Naive thymus-derived CD8-positive, alpha-beta T cell (primary cell): ENCODE results near the gene TMEM131. TPM values are rescaled to one million over a fixed set of nuclear protein-coding genes. Genes with fewer than 3 reads are reported as not detected.

ENCODE experiments used
- ATAC-seq, 2 donors: fragments of 150-1000 bp; cut with Tn5 transposase in 1 of 2; sonication (Bioruptor Pico), chemical (Tn5 transposase) in 1 of 2; 1 replicate in 1 of 2; 2 replicates in 1 of 2; pipeline ENCODE4 v1.10.0; 2021; ENCODE audit warnings: mild to moderate bottlenecking in 2 of 2, moderate library complexity in 2 of 2
- POLR2A ChIA-PET: fragments of 350-600 bp; sonication (Branson Sonifier 250); formaldehyde crosslinking; loops from one replicate; lab custom pipeline; 2021; ENCODE audit warnings: antibody characterized with exemption; lab: Charles Lee
- DNase-seq, 10 donors: peaks; one replicate each; pipeline versions ENCODE4 v3.0.0 to v3.0.0-alpha.2; 2020 to 2022
- H3K27ac Mint-ChIP-seq, 10 donors: one replicate each; pipeline ENCODE4 v1.8.0; 2020 to 2022; ENCODE audit warnings: mild to moderate bottlenecking in 10 of 10, mixed read lengths in 10 of 10, moderate library complexity in 4 of 10, inconsistent platforms in 1 of 10
- H3K27me3 Mint-ChIP-seq, 5 donors: one replicate each; pipeline ENCODE4 v1.8.0; 2021 to 2022; ENCODE audit warnings: mixed read lengths in 5 of 5
- H3K36me3 Mint-ChIP-seq, 3 donors: one replicate each; pipeline ENCODE4 v1.8.0; 2020 to 2022; ENCODE audit warnings: mixed read lengths in 3 of 3, mild to moderate bottlenecking in 2 of 3, inconsistent platforms in 1 of 3
- H3K4me1 Mint-ChIP-seq, 4 donors: one replicate each; pipeline ENCODE4 v1.8.0; 2021 to 2022; ENCODE audit warnings: mixed read lengths in 4 of 4
- H3K4me3 Mint-ChIP-seq, 10 donors: one replicate each; pipeline ENCODE4 v1.8.0; 2020 to 2022; ENCODE audit warnings: mild to moderate bottlenecking in 10 of 10, mixed read lengths in 10 of 10, moderate library complexity in 6 of 10, inconsistent platforms in 1 of 10
- H3K9me3 Mint-ChIP-seq, 9 donors: one replicate each; pipeline ENCODE4 v1.8.0; 2020 to 2022; ENCODE audit warnings: mixed read lengths in 9 of 9, mild to moderate bottlenecking in 3 of 9, inconsistent platforms in 1 of 9, moderate library complexity in 1 of 9
- polyA plus RNA-seq, 3 donors: library from polyadenylated mRNA; unstranded; fragments of 300-500 nt; fragmentation: Illumina TruSeq; gene quantifications; one replicate each; pipeline ENCODE4 v1.2.3, GENCODE V29; 2021
- total RNA-seq, 8 experiments: library from RNA in 2 of 8; stranded (reverse) in 2 of 8; gene quantifications; one replicate each; pipeline ENCODE4 v1.2.3 and lab custom pipeline; 2021 to 2026

TMEM131 gene
- total and polyA plus RNA-seq, 5 experiments from 2014 or later: 11.4 to 61.4 (median 18.1) TPM

GRCh38 chr2:97733341-97734035 is 262.3 kb downstream of the TMEM131 start:
- DNase-seq: no peak
- Mint-ChIP-seq H3K27ac (peak overlapping the region in 6 of 10 donors; percentile 13 to 62 (median 30)), H3K4me3 (no peak overlapping the region), H3K27me3 (no peaks in the 10 kb centered on the region), H3K4me1 (peaks cover 18 to 56% (median 39%) of the 10 kb centered on the region in 4 donors), H3K9me3 (peaks cover 0 to 2% (median 0%) of the 10 kb centered on the region in 9 donors), H3K36me3 (peaks cover 4 to 87% (median 26%) of the 10 kb centered on the region in 3 donors)
- POLR2A ChIA-PET: interaction anchor here (0.6 to 1.1 kb wide), 3 partner anchors 11 to 19 kb away, joined by 3 to 5 read pairs (median 4); partner anchors contain the start of gene ZAP70
- ATAC-seq: no peak

- peak overlapping the region in 7 of 10 donors; percentile 32 to 95 (median 81) for H3K27ac Mint-ChIP-seq
- POLR2A ChIA-PET: interaction anchor here (0.6 to 7.2 kb wide), 3 partner anchors 12 to 15 kb away, joined by 3 to 40 read pairs (median 4); no protein-coding TSS in a partner anchor
- peaks cover 0 to 2% (median 0%) of the 10 kb centered on the region in 9 donors for H3K9me3 Mint-ChIP-seq
- H3K36me3 Mint-ChIP-seq: peaks cover 4 to 88% (median 28%) of the 10 kb centered on the region in 3 donors
- no peaks in the 10 kb centered on the region for H3K27me3 Mint-ChIP-seq
- ATAC-seq (no peak), DNase-seq (no peak)
- no peak overlapping the region for H3K4me3 Mint-ChIP-seq
- peaks cover 19 to 59% (median 42%) of the 10 kb centered on the region in 4 donors for H3K4me1 Mint-ChIP-seq
Observed at GRCh38 chr2:97732436-97733340, 263.1 kb downstream of the TMEM131 start.

GRCh38 chr2:97731274-97732020 is 264.3 kb downstream of the TMEM131 start:
- no peak for DNase-seq
- peaks cover 26 to 68% (median 49%) of the 10 kb centered on the region in 4 donors for H3K4me1 Mint-ChIP-seq
- H3K4me3 Mint-ChIP-seq: peak overlapping the region in 5 of 10 donors; percentile 14 to 47 (median 36)
- H3K36me3 Mint-ChIP-seq: peaks cover 12 to 88% (median 31%) of the 10 kb centered on the region in 3 donors
- no peaks in the 10 kb centered on the region for H3K27me3 Mint-ChIP-seq
- peaks cover 0 to 2% (median 0%) of the 10 kb centered on the region in 9 donors for H3K9me3 Mint-ChIP-seq
- POLR2A ChIA-PET: interaction anchor here (1.5 to 7.2 kb wide), 3 partner anchors 9 to 14 kb away, joined by 5 to 40 read pairs (median 6); no protein-coding TSS in a partner anchor
- no peak for ATAC-seq
- H3K27ac Mint-ChIP-seq: peak overlapping the region; percentile 65 to 95 (median 86)

GRCh38 chr2:97730245-97730644 is 265.5 kb downstream of the TMEM131 start:
- peaks cover 0 to 2% (median 0%) of the 10 kb centered on the region in 9 donors for H3K9me3 Mint-ChIP-seq
- no peak for ATAC-seq
- POLR2A ChIA-PET: interaction anchor here (0.5 to 9.5 kb wide), 5 partner anchors 12 to 66 kb away, joined by 3 to 49 read pairs (median 6); partner anchors contain the start of gene ZAP70
- DNase-seq: no peak
- peak overlapping the region in 1 of 10 donors; percentile 2 for H3K4me3 Mint-ChIP-seq
- H3K27ac Mint-ChIP-seq: peak overlapping the region; percentile 34 to 93 (median 73)
- no peaks in the 10 kb centered on the region for H3K27me3 Mint-ChIP-seq
- peaks cover 12 to 92% (median 43%) of the 10 kb centered on the region in 3 donors for H3K36me3 Mint-ChIP-seq
- H3K4me1 Mint-ChIP-seq: peaks cover 28 to 76% (median 59%) of the 10 kb centered on the region in 4 donors

GRCh38 chr2:97728091-97728731 is 267.5 kb downstream of the TMEM131 start:
- Mint-ChIP-seq H3K9me3 (peaks cover 0 to 2% (median 0%) of the 10 kb centered on the region in 9 donors), H3K36me3 (peaks cover 12 to 96% (median 46%) of the 10 kb centered on the region in 3 donors), H3K4me3 (peak overlapping the region in 9 of 10 donors; percentile 28 to 61 (median 37)), H3K27ac (peak overlapping the region; percentile 75 to 92 (median 91)), H3K4me1 (peaks cover 34 to 88% (median 74%) of the 10 kb centered on the region in 4 donors), H3K27me3 (no peaks in the 10 kb centered on the region)
- DNase-seq: peak in 1 of 10 donors; percentile 18
- peak; percentile 51 to 69 for ATAC-seq
- POLR2A ChIA-PET: interaction anchor here (7.2 to 9.5 kb wide), 2 partner anchors 11 to 15 kb away, joined by 40 to 49 read pairs; partner anchors contain the start of gene ZAP70

- peaks cover 37 to 93% (median 83%) of the 10 kb centered on the region in 4 donors for H3K4me1 Mint-ChIP-seq
- peak overlapping the region; percentile 75 to 92 (median 91) for H3K27ac Mint-ChIP-seq
- DNase-seq (no peak), ATAC-seq (no peak)
- peaks cover 12 to 99% (median 50%) of the 10 kb centered on the region in 3 donors for H3K36me3 Mint-ChIP-seq
- peaks cover 0 to 2% (median 0%) of the 10 kb centered on the region in 9 donors for H3K9me3 Mint-ChIP-seq
- H3K27me3 Mint-ChIP-seq: no peaks in the 10 kb centered on the region
- peak overlapping the region in 7 of 10 donors; percentile 6 to 61 (median 44) for H3K4me3 Mint-ChIP-seq
- POLR2A ChIA-PET: interaction anchor here (7.2 to 9.5 kb wide), 2 partner anchors 10 to 14 kb away, joined by 40 to 49 read pairs; partner anchors contain the start of gene ZAP70
Observed at GRCh38 chr2:97727296-97727695, 268.5 kb downstream of the TMEM131 start.

GRCh38 chr2:97726261-97727064 is 269.3 kb downstream of the TMEM131 start:
- H3K4me1 Mint-ChIP-seq: peaks cover 33 to 88% (median 79%) of the 10 kb centered on the region in 4 donors
- no peaks in the 10 kb centered on the region for H3K27me3 Mint-ChIP-seq
- POLR2A ChIA-PET: interaction anchor here (0.7 to 9.5 kb wide), 3 partner anchors 9 to 18 kb away, joined by 3 to 49 read pairs (median 40); partner anchors contain the start of gene ZAP70
- no peak for DNase-seq
- peaks cover 0 to 2% (median 0%) of the 10 kb centered on the region in 9 donors for H3K9me3 Mint-ChIP-seq
- peak overlapping the region in 7 of 10 donors; percentile 9 to 62 (median 44) for H3K4me3 Mint-ChIP-seq
- H3K36me3 Mint-ChIP-seq: peaks cover 12 to 100% (median 45%) of the 10 kb centered on the region in 3 donors
- ATAC-seq: no peak
- H3K27ac Mint-ChIP-seq: peak overlapping the region; percentile 78 to 93 (median 91)

GRCh38 chr2:97724946-97725688 is 270.6 kb downstream of the TMEM131 start:
- no peak for ATAC-seq
- Mint-ChIP-seq H3K4me1 (peaks cover 37 to 89% (median 78%) of the 10 kb centered on the region in 4 donors), H3K9me3 (peaks cover 0 to under 1% (median 0%) of the 10 kb centered on the region in 9 donors), H3K27ac (peak overlapping the region; percentile 35 to 93 (median 86)), H3K4me3 (peak overlapping the region in 3 of 10 donors; percentile 9 to 67 (median 50)), H3K36me3 (peaks cover 9 to 98% (median 47%) of the 10 kb centered on the region in 3 donors), H3K27me3 (no peaks in the 10 kb centered on the region)
- no peak for DNase-seq
- POLR2A ChIA-PET: interaction anchor here (9.5 kb wide), 1 partner anchor 12 kb away, joined by 49 read pairs; the partner anchor contains the start of gene ZAP70

- POLR2A ChIA-PET: interaction anchor here (9.5 kb wide), 1 partner anchor 11 kb away, joined by 49 read pairs; the partner anchor contains the start of gene ZAP70
- no peak for DNase-seq
- peak overlapping the region in 5 of 10 donors; percentile 10 to 91 (median 60) for H3K27ac Mint-ChIP-seq
Observed at GRCh38 chr2:97724501-97724900, 271.2 kb downstream of the TMEM131 start.

More at GRCh38 chr2:97724501-97724900, 271.2 kb downstream of the TMEM131 start:
- Mint-ChIP-seq H3K27me3 (no peaks in the 10 kb centered on the region), H3K9me3 (no peaks in the 10 kb centered on the region), H3K4me3 (peak overlapping the region in 2 of 10 donors; percentile 43 to 60), H3K4me1 (peaks cover 40 to 92% (median 80%) of the 10 kb centered on the region in 4 donors), H3K36me3 (peaks cover 8 to 98% (median 45%) of the 10 kb centered on the region in 3 donors)
- ATAC-seq: no peak
